HUES6 (cell line): ENCODE results near the gene RBM38.
"Not testable (repeated sequence)": the region's sequence is repeated elsewhere in the genome, so short reads cannot be mapped to it uniquely, and the experiment has no call there.

Experiments used
- H3K27ac ChIP-seq: 2 replicates; pipeline ENCODE4 v1.7.0; 2013; ENCODE audit warnings: low read depth, mild to moderate bottlenecking, low read length, inconsistent platforms
- H3K27me3 ChIP-seq: 2 replicates; pipeline ENCODE4 v1.6.1; 2013; ENCODE audit warnings: low read length; ENCODE audit not compliant: control insufficient read depth, insufficient read depth
- H3K36me3 ChIP-seq: 2 replicates; pipeline ENCODE4 v1.6.1; 2013; ENCODE audit warnings: low read length; ENCODE audit not compliant: control insufficient read depth, insufficient read depth
- H3K4me1 ChIP-seq: 2 replicates; pipeline ENCODE4 v1.6.1; 2013; ENCODE audit warnings: low read length; ENCODE audit not compliant: control insufficient read depth, insufficient read depth
- H3K4me3 ChIP-seq: 2 replicates; pipeline ENCODE4 v1.5.1; 2013; ENCODE audit warnings: low read depth, low read length
- H3K9ac ChIP-seq: one replicate; pipeline ENCODE4 v1.6.1; 2013; ENCODE audit warnings: mild to moderate bottlenecking, low read length
- H3K9me3 ChIP-seq: 2 replicates; pipeline ENCODE4 v1.6.1; 2013; ENCODE audit warnings: low read depth, low read length; ENCODE audit not compliant: control insufficient read depth, insufficient read depth

RBM38 gene

DNA sequence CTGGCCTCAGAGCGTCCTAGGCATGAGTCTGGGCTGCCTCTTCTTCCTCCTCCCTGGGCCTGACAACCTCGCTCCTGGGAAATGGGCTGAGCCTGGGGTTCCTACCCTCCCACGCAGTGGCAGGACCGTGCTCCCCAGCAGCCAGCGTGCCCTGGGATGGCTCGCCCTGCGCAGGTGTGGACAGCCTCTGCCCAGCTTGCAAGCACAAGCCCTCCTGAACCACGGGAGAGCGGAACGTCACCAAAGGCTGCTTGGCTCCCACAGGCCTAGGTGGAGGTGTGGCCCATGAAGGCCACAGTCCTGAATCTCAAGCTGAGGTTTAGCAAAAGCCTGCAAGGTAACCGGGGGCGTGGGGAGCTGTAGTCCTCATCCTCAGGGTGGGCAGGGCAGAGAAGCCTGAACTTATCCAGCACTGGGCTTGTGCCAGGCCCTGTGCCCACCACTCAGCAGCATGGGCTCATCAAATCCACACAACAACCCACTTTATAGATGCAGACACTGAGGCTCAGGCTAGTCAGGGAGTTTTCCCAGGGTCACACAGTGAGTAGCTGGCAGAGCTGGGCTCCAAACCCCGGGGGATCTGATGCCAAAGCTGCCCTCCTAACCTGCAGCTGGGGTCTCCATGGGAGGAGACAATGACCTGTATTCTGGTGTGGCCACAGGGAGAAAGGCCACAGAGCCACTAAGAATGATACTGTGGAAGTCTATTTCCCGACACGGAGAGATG is 25.3 kb downstream of the RBM38 start:
- Histone ChIP-seq H3K9me3 (no peaks in the 10 kb centered on the region), H3K4me1 (no peaks in the 10 kb centered on the region), H3K36me3 (no peaks in the 10 kb centered on the region), H3K27me3 (no peaks in the 10 kb centered on the region), H3K9ac (no peak overlapping the region), H3K4me3 (no peak overlapping the region), H3K27ac (no peak overlapping the region)

DNA sequence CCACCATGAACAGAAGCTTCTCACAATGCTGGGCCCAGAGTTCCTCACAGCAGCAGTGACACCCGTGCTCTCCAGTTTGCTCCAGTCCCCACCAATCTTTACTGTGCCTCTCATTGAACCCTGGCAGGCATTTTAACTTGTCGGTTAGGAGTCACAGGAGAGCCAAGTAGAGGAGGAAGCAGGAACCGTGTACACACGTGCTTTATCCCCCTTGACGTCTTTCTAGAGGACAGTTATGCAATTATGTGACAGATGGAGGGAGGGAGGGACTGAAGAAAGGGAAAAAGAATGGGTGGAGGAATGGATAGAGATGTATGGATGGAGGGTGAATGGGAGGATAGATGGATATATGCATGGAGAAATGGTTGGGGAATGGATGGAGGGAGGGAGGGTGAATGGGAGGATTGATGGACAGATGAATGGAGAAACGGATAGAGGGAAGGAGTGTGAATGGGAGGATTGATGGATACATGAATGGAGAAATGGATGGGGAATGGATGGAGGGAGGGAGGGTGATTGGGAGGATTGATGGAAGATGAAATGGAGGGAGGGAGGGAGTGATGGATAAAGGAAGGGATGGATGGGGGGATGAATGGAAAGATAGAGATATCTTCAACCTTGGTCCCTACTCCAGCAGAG is 26.0 kb downstream of the RBM38 start:
- no peaks in the 10 kb centered on the region for H3K27me3 ChIP-seq
- no peak overlapping the region for H3K27ac ChIP-seq
- no peaks in the 10 kb centered on the region for H3K36me3 ChIP-seq
- no peak overlapping the region for H3K4me3 ChIP-seq
- no peak overlapping the region for H3K9ac ChIP-seq
- H3K9me3 ChIP-seq, result no peaks in the 10 kb centered on the region
- H3K4me1 ChIP-seq, result no peaks in the 10 kb centered on the region

DNA sequence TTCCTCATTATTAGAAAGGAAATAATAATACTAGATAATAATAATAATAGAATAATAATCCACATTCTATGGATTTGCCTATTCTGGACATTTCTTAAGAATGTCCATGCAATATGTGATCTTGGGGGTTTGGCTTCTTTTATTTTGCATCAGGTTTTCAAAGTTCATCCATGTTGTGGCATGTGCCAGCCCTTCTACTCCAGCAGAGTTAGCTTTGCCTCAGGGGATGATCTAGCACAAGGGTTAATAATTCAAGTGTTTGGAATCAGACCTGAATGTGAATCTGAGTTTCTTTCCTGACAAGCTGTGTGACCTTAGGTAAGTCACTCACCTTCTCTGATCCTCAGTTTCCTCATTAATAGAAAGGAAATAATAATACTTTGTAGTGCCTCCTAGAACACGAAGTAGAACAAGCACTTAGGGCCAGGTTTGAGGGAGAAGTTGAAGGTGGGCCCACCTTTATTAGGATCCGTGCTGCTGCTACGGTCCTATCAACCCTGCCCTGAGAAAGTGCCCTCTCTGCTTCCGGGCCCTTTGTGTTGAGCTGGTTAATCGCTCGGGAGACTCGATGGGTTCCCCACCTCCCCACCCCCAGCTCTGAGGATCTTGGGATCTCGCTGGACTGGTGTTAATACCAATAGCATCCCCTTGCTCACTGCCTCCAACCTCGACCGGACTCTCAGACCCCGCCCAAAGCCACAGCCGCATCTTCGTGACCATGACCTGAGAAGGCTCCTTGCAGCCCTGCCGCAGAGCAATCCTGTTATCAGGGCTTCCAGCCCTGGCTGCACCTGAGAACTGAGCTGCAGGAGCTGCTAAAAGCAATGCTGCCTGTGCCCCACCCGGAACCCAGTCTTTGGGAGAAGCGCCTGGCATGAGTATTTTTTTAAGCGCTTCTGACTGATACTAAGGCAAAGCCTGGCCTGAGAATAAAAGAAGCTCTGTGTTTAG is 26.9 kb downstream of the RBM38 start:
- Histone ChIP-seq H3K27me3 (no peaks in the 10 kb centered on the region), H3K36me3 (no peaks in the 10 kb centered on the region), H3K4me3 (no peak overlapping the region), H3K4me1 (no peaks in the 10 kb centered on the region), H3K9ac (no peak overlapping the region), H3K9me3 (no peaks in the 10 kb centered on the region), H3K27ac (no peak overlapping the region)

DNA sequence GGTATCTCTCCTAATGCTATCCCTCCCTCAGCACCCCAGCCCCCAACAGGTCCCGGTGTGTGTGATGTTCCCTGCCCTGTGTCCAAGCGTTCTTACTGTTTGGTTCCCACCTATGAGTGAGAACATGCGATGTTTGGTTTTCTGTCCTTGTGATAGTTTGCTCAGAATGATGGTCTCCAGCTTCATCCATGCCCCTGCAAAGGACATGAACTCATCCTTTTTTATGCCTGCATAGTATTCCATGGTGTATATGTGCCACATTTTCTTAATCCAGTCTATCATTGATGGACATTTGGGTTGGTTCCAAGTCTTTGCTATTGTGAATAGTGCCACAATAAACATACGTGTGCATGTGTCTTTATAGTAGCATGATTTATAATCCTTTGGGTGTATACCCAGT is 28.3 kb downstream of the RBM38 start:
- not testable (repeated sequence) for H3K4me3 ChIP-seq, H3K9ac ChIP-seq, H3K9me3 ChIP-seq, H3K36me3 ChIP-seq, H3K4me1 ChIP-seq, H3K27me3 ChIP-seq, H3K27ac ChIP-seq

DNA sequence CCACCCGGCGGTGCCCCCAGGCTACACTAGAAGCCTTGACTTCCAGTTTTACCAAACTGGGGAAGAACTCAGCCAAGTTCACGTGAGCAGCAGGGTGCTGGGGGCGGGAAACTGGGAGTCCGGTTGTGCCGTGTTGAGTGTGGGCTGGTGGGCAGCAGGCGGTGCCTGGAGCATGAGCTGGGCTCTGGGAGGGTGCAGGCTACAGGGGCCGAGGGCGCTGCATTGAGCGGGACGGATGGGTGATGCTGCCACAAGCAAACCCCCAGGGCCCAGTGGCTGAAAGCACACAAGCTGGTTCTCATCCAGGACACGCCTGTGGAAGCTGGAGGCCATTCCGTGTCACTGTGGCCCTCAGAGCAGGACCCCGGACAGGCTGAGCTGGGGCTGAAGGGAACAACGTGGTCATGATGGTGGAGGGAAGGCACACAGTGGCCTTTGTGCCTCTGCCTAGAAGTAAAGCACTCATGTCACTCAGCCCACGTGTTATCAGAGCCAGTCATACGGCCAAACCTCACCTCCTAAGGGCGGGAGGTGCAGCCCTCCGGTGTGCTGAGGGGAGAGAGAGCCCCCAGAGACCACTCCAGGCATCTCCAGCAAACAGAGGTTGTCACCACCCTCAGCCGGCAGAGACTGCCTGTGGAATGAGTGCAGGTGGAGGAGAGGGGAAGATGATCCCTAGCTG is 29.5 kb downstream of the RBM38 start:
- peaks cover 9% of the 10 kb centered on the region for H3K4me1 ChIP-seq
- H3K4me3 ChIP-seq, result no peak overlapping the region
- H3K27ac ChIP-seq, result no peak overlapping the region
- H3K9me3 ChIP-seq, result no peaks in the 10 kb centered on the region
- H3K36me3 ChIP-seq, result no peaks in the 10 kb centered on the region
- H3K9ac ChIP-seq, result no peak overlapping the region
- H3K27me3 ChIP-seq, result no peaks in the 10 kb centered on the region

DNA sequence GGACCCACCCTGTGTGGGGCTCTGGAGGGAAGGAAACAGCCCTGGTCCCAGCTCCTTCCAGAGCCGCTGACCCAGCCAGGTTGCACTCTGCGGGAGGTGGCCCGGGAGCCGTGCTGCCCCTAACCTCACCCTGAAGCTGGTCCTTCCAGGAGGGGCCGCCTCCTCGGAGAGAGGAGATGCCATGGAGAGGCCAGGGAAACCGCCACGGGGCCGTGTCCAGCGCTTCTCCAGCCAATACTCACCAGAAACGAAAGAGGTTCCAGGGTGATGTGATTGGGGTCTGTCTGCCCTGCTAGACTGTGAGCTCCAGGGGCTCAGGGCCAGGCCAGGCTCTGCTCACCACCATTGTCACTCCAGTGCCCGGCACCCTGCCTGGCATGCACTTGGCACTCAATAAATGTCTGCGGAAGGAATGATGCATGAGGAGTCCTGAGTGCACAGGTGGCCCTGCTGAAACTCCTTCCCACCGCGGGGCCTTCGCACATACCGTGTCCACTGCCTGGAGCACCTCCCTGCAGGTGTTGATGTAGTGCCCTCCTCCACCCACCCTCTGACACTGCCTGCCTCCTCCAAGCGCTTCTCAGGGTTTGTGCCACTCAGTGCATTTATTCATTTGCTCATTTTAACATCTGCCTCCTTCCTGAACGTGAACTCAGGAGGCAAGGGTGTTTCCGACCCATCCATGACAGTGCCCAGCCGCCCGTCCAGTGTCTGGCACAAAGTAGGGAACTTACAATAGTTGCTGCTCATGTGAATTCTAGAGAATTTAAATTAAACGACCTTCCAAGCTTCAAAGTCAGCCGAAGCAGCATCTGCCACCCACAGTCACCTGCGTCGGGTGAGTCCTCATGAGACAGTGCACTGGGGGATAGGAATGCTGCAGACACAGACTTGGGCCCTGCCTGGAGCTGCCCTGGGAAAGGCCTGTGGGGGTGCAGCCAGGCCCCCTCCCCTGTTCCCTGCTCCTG is 30.3 kb downstream of the RBM38 start:
- H3K9me3 ChIP-seq, result no peaks in the 10 kb centered on the region
- peaks cover 10% of the 10 kb centered on the region for H3K4me1 ChIP-seq
- no peak overlapping the region for H3K27ac ChIP-seq
- H3K9ac ChIP-seq, result no peak overlapping the region
- H3K36me3 ChIP-seq, result no peaks in the 10 kb centered on the region
- no peak overlapping the region for H3K4me3 ChIP-seq
- no peaks in the 10 kb centered on the region for H3K27me3 ChIP-seq

DNA sequence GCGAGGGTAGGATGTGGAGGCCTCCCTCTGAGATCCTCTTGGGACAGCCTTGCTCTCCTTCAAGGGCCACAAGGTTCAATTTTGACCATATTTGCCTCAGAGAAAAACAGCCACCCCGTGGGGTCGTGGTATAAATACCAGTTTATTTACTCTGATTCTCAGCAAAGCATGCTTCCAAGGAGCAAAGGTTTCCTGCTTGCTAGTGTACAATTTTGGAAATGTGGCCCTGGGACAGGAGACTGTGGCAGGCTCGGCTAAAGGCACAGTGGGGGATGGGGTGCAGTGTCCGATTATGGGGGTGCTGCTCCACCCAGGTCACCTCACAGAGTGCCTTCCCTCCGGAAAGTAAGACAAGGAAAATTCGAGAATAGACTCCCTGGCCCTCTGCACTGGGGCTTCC is 31.1 kb downstream of the RBM38 start:
- H3K4me3 ChIP-seq, result no peak overlapping the region
- no peak overlapping the region for H3K9ac ChIP-seq
- H3K4me1 ChIP-seq, result peaks cover 10% of the 10 kb centered on the region
- H3K9me3 ChIP-seq, result no peaks in the 10 kb centered on the region
- no peak overlapping the region for H3K27ac ChIP-seq
- H3K36me3 ChIP-seq, result no peaks in the 10 kb centered on the region
- no peaks in the 10 kb centered on the region for H3K27me3 ChIP-seq

DNA sequence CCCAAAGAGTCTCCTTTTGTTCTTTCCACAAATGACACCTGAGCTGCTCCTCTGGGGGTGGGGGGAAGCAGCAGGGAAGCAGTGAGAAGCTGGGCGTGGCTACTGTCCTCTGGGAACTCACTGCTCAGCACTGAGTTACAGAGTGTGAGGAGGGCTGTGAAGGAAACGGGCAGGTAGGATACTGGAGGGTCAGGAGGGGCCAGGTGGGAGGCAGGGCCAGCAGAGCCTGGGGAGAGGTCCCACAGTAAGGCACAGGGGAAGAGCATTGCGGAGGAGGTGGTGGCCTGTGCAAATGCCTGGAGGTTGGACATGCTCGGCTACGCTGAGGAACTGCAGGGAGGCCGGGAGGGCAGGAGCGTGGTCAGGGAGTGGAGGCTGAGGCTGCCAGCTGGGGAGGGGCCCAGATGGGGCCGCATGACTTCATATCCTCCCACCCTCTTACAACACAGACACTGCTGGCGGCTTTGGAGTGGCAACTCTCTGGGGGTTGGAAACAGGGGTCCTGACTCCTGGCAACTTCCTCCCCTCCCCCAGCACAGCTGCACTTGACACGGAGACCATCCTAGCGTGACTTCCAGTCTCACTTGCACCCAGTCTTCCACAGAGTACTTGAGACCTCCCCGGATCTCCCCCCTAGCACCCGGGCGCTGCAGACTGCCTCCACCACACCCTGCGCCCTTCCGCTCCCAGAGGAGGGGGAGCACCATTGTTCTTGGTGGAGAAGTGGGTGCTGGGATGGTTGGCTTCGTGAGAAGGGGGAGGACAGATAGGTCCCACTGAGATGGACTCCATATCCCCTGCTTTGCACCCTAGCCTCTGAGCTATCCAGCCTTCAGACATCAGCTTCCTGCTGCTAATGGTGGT is 34.2 kb downstream of the RBM38 start:
- no peaks in the 10 kb centered on the region for H3K9me3 ChIP-seq
- no peaks in the 10 kb centered on the region for H3K27me3 ChIP-seq
- no peak overlapping the region for H3K4me3 ChIP-seq
- H3K4me1 ChIP-seq, result peaks cover 10% of the 10 kb centered on the region
- H3K9ac ChIP-seq, result no peak overlapping the region
- H3K36me3 ChIP-seq, result no peaks in the 10 kb centered on the region
- H3K27ac ChIP-seq, result no peak overlapping the region

DNA sequence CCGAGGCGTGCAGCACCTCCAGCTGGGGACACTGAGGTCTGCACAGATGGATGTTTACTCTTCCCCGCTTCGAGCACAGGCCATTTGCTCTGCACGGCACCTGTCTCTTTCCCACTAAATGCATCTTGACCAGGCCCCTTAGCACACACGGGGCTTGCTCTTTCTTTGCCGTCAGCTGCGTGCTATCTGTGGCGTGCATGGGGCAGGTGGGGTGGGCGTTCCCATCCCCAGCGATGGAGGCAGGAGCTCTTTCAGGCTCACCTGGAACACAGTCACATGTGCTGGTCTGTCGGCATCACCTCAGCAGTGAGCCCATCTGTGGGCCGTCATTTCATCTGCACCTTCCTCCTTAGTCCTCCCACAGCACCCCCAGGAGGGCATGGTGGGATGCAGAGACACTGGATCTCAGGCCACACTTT is 35.1 kb downstream of the RBM38 start:
- H3K4me1 ChIP-seq, result peaks cover 10% of the 10 kb centered on the region
- H3K36me3 ChIP-seq, result no peaks in the 10 kb centered on the region

More for the DNA sequence above, 35.1 kb downstream of the RBM38 start:
- Histone ChIP-seq H3K9me3 (no peaks in the 10 kb centered on the region), H3K27me3 (no peaks in the 10 kb centered on the region), H3K27ac (no peak overlapping the region), H3K4me3 (no peak overlapping the region), H3K9ac (no peak overlapping the region)
